Measurements from ENCODE around the gene UBE2QL1. TPM values are rescaled to one million over a fixed set of nuclear protein-coding genes. Genes with fewer than 3 reads are reported as not detected.

Gene UBE2QL1
- total RNA-seq, 1 donor from 2014 or later, result 0.17 TPM

DNA sequence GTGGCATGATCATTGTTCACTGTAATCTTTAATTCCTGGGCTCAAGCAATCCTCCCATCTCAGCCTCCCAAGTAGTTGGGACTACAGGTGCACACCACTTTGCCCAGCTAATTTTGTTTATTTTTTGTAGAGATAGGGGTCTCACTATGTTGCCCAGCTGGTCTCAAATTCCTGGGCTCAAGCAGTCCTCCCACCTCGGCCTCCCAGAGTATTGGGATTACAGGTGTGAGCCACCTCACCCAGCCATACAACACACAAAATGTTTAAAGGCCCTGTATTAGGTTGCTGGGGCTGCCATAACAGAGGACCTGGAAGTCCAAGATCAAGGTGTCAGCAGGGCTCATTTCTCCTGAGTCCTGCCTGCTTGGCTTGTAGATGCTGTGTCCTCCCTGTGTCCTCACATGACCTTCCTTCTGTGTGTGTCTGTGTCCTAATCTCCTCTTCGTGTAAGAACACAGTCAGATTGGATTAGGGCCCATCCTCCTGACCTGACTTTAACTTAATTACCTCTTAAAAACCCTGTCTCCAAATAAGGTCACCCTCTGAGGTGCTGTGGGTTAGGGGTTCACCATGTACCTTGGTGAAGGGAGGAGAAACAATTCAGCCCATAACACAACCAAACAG is 5.4 kb downstream of the UBE2QL1 start:
- no peak overlapping the region for H3K4me3 ChIP-seq (ENCODE audit: low read depth, low read length)
- peaks cover 26% of the 10 kb centered on the region for H3K27me3 ChIP-seq (ENCODE audit: control insufficient read depth, insufficient read depth, low read length)
- no peaks in the 10 kb centered on the region for H3K36me3 ChIP-seq (ENCODE audit: control insufficient read depth, insufficient read depth, low read length)
- no peak for DNase-seq (ENCODE audit: low read depth)
- TF ChIP-seq, protein P1, sequence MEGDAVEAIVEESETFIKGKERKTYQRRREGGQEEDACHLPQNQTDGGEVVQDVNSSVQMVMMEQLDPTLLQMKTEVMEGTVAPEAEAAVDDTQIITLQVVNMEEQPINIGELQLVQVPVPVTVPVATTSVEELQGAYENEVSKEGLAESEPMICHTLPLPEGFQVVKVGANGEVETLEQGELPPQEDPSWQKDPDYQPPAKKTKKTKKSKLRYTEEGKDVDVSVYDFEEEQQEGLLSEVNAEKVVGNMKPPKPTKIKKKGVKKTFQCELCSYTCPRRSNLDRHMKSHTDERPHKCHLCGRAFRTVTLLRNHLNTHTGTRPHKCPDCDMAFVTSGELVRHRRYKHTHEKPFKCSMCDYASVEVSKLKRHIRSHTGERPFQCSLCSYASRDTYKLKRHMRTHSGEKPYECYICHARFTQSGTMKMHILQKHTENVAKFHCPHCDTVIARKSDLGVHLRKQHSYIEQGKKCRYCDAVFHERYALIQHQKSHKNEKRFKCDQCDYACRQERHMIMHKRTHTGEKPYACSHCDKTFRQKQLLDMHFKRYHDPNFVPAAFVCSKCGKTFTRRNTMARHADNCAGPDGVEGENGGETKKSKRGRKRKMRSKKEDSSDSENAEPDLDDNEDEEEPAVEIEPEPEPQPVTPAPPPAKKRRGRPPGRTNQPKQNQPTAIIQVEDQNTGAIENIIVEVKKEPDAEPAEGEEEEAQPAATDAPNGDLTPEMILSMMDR (IDR thresholded peaks at IDR 0.05; ENCODE audit: insufficient read depth, low read length, poor library complexity, severe bottlenecking), result no peak

DNA sequence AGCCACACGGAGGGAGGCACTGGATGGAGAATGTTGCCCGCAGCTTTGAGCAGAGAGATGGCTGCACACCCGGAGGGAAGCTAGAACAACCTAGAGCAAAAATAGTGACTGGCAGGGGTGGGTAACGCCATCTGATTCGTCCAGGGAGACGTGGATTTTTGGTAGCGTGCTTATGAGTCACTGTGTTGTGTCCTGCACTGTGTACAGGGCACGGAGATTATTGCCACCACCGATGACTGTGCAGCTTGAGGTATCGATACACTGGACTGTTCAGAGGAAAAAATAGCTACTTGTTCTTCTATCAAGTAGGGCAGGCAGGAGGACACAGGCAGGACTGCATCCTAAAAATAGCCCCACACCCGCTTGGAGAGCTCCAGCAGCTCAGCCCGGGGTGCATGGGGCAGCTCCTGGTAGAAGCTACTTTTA is 6.0 kb downstream of the UBE2QL1 start:
- H3K27me3 ChIP-seq (ENCODE audit: control insufficient read depth, insufficient read depth, low read length), result peaks cover 20% of the 10 kb centered on the region
- no peak overlapping the region for H3K4me3 ChIP-seq (ENCODE audit: low read depth, low read length)
- no peaks in the 10 kb centered on the region for H3K36me3 ChIP-seq (ENCODE audit: control insufficient read depth, insufficient read depth, low read length)
- TF ChIP-seq, protein P1 (IDR thresholded peaks at IDR 0.05; ENCODE audit: insufficient read depth, low read length, poor library complexity, severe bottlenecking), result no peak
- no peak for DNase-seq (ENCODE audit: low read depth)

DNA sequence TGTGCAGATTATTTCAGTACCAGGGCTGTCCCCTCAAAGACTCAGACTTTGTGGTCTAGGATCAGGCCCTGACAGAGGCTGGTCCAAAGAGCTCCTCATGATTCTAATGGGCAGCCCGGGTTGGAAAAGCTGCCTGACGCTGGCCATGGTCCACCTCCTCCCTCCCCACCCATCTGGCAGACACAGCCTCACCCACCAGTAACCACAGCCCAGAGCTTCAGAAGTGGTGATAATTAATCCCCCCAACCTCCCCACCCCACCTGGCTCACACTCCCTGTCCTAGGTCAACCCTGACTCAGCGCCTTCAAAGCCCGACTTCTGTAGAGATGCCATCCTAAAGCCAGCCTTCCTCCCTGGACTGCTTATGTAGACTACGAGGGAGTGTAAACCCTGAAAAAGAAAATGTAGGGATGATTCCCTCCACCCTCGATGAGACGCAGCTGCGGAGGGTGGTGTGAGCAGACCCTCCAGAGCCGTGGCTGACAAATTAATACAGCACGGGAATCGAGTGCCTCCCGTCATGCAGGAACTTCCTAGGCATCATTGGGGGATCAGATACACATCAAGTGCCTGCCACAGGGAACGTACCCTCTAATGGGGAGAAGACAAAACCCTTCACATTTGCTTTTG is 7.0 kb downstream of the UBE2QL1 start:
- no peak overlapping the region for H3K4me3 ChIP-seq (ENCODE audit: low read depth, low read length)
- TF ChIP-seq, protein P1 (IDR thresholded peaks at IDR 0.05; ENCODE audit: insufficient read depth, low read length, poor library complexity, severe bottlenecking), result no peak
- no peak for DNase-seq (ENCODE audit: low read depth)

DNA sequence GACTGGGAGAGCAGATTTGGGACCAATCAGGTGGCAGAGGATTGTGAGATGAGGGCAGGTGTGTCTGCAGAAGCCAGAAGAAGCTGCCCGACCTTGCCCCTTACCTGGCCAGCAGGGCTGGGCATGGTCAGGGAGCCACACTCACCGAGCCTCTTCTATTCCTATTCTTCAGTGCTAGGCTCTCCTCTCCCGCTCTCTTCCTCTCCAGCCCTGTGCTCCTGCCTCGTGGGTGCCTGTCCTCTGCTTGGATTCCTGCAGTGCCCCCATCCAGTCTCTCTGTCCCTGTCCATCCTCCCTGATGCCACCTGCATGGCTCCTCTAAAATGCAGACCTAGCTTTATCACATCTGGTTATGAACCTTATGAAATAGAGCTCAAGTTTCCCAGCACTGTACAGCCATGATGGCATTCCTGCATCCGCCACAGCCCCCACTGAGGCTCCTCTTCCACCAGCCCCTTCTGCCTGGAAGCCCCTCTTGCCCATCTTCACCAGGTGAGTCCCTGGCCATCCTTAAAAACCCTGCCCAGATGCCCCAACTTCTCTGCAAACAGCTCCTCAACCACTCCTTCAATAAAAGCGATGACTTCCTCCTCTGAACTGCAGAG is 8.2 kb downstream of the UBE2QL1 start:
- TF ChIP-seq, protein P1 (IDR thresholded peaks at IDR 0.05; ENCODE audit: insufficient read depth, low read length, poor library complexity, severe bottlenecking), result no peak
- no peak overlapping the region for H3K4me3 ChIP-seq (ENCODE audit: low read depth, low read length)
- no peaks in the 10 kb centered on the region for H3K36me3 ChIP-seq (ENCODE audit: control insufficient read depth, insufficient read depth, low read length)
- no peak for DNase-seq (ENCODE audit: low read depth)
- peaks cover 11% of the 10 kb centered on the region for H3K27me3 ChIP-seq (ENCODE audit: control insufficient read depth, insufficient read depth, low read length)

More for the DNA sequence above, 7.0 kb downstream of the UBE2QL1 start:
- H3K27me3 ChIP-seq (ENCODE audit: control insufficient read depth, insufficient read depth, low read length), result peaks cover 11% of the 10 kb centered on the region
- no peaks in the 10 kb centered on the region for H3K36me3 ChIP-seq (ENCODE audit: control insufficient read depth, insufficient read depth, low read length)

DNA sequence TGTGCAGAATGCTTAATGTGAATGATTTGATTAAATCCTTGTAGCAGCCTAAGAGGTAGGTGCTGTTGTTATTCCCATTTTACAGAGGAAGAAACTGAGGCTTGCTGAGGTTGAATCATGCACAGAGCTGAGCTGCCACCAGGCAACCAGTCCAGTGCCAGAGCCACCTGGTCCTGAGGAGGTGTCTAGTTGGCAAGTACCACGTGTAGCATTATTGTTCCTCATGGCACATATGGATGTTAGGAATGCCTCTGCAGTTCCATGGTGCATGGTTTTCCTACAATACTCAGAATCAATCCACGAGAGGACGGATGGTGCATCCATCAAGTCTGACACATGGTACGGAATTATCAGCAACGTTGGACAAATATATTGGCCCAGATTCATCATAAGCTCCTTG is 8.9 kb downstream of the UBE2QL1 start:
- no peak for DNase-seq (ENCODE audit: low read depth)
- no peaks in the 10 kb centered on the region for H3K36me3 ChIP-seq (ENCODE audit: control insufficient read depth, insufficient read depth, low read length)
- TF ChIP-seq, protein P1 (IDR thresholded peaks at IDR 0.05; ENCODE audit: insufficient read depth, low read length, poor library complexity, severe bottlenecking), result no peak
- H3K4me3 ChIP-seq (ENCODE audit: low read depth, low read length), result no peak overlapping the region
- peaks cover 11% of the 10 kb centered on the region for H3K27me3 ChIP-seq (ENCODE audit: control insufficient read depth, insufficient read depth, low read length)
